ENCODE results near the gene CELA1. TPM values are rescaled to one million over a fixed set of nuclear protein-coding genes. Genes with fewer than 3 reads are reported as not detected.

CELA1 gene
- total RNA-seq, 1 experiment from 2014 or later: not detected

DNA sequence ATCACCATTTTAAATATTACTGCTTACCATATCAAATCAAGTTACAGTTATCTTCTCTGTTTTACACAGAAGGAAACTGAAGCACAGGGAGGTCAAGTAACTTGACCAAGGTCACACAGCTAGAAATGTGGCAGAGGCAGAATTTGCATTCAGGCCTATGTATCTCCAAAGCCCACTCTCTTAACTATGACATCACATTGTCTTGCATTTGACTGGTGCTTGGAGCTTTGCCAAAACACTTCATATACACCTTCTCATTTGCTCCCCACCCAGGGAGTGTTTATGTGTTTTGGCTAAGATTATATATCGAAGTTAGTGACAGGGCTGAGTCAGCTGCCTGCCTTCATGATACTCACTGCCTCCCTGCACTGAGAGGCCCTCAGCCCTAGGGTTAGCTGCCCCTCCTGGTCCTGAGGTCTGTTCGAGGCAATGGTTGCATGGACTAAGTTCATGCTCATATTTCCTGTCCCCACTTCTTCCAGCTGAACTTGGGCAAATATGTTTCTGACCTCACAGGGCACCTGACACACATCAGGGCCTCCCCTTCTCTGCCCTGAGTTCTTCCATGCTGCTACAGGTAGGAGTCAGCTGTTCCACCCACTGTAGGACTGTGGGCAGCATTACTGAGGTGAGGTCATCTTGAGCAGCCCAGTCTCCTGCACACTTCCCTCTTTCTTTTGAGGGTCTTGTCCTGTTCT lies 43.0 kb upstream of the CELA1 start:
- DNase-seq (ENCODE audit: low read depth, low spot score) (no peak), ATAC-seq (no peak)
- Histone ChIP-seq H3K9me2 (ENCODE audit: insufficient read depth) (no peaks in the 10 kb centered on the region), H3K4me2 (ENCODE audit: low read length) (no peak overlapping the region), H3K27ac (ENCODE audit: low read depth, low read length) (no peak overlapping the region), H3K79me2 (ENCODE audit: insufficient read depth, low read length) (no peaks in the 10 kb centered on the region), H3K27me3 (ENCODE audit: insufficient read depth, low read length) (no peaks in the 10 kb centered on the region), H3K4me3 (replicated peaks in 1 of 2; ENCODE audit: low read depth in 1 of 2, low read length in 2 of 2) (no peak overlapping the region), H2AFZ (ENCODE audit: low read depth, low read length, poor library complexity, severe bottlenecking) (no peak overlapping the region), H3K36me3 (ENCODE audit: control insufficient read depth in 1 of 2, insufficient read depth in 2 of 2, low read length in 2 of 2) (no peaks in the 10 kb centered on the region), H4K20me1 (ENCODE audit: insufficient read depth) (no peaks in the 10 kb centered on the region), H3K9me3 (ENCODE audit: control insufficient read depth in 1 of 2, insufficient read depth in 1 of 2, low read depth in 1 of 2, low read length in 2 of 2) (no peaks in the 10 kb centered on the region), H3K4me1 (ENCODE audit: control insufficient read depth in 1 of 2, insufficient read depth in 2 of 2, low read length in 2 of 2) (peaks cover 5 to 20% of the 10 kb centered on the region in 2 experiments; a peak in 2 of 4 replicates), H3K9ac (ENCODE audit: low read length) (no peak overlapping the region)
- BruUV-seq (replicated peaks): no TSS peak
- TF ChIP-seq CBX3 (IDR thresholded peaks at IDR 0.05; ENCODE audit: low read depth): no peak
- RAD21 ChIA-PET (ENCODE audit: low non-redundant PET in 1 of 2, low total read pairs in 2 of 2, uncharacterized antibody in 2 of 2, unreplicated experiment in 2 of 2): no interaction called here
- intact Hi-C loops (cut with micrococcal nuclease): no loop called here
- POLR2A ChIA-PET: interaction anchor here (2.1 kb wide), 1 partner anchor 18 kb away, joined by 6 read pairs; no protein-coding TSS in a partner anchor
- CTCF ChIA-PET: no interaction called here

DNA sequence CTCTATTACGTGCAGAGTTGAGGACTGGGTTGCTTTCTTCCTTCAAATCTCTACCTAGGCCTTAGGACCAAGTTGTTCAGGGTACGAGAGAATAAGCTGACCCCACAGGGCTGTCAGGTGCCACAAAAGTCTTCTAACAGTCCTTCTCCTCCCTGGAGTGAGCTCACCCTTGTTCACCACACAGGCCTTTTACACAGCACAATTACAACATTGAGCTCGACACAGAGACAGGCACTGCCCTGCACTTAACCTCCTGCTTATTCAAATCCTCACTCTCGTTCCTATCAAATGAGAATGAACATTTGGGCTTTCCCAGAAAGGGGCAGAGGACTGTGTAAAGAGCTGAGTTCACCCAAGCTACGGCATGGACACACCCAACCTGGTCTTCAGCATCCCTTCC lies 42.4 kb upstream of the CELA1 start:
- CTCF ChIA-PET: no interaction called here
- Histone ChIP-seq H3K79me2 (ENCODE audit: insufficient read depth, low read length) (no peaks in the 10 kb centered on the region), H3K36me3 (ENCODE audit: control insufficient read depth in 1 of 2, insufficient read depth in 2 of 2, low read length in 2 of 2) (no peaks in the 10 kb centered on the region), H3K4me2 (ENCODE audit: low read length) (no peak overlapping the region), H3K27ac (ENCODE audit: low read depth, low read length) (no peak overlapping the region), H3K9ac (ENCODE audit: low read length) (no peak overlapping the region), H3K4me3 (replicated peaks in 1 of 2; ENCODE audit: low read depth in 1 of 2, low read length in 2 of 2) (no peak overlapping the region), H2AFZ (ENCODE audit: low read depth, low read length, poor library complexity, severe bottlenecking) (no peak overlapping the region), H3K9me3 (ENCODE audit: control insufficient read depth in 1 of 2, insufficient read depth in 1 of 2, low read depth in 1 of 2, low read length in 2 of 2) (no peaks in the 10 kb centered on the region), H3K27me3 (ENCODE audit: insufficient read depth, low read length) (no peaks in the 10 kb centered on the region), H4K20me1 (ENCODE audit: insufficient read depth) (no peaks in the 10 kb centered on the region), H3K9me2 (ENCODE audit: insufficient read depth) (no peaks in the 10 kb centered on the region), H3K4me1 (ENCODE audit: control insufficient read depth in 1 of 2, insufficient read depth in 2 of 2, low read length in 2 of 2) (peaks cover 5 to 20% of the 10 kb centered on the region in 2 experiments; a peak in 2 of 4 replicates)
- intact Hi-C loops (cut with micrococcal nuclease): no loop called here
- POLR2A ChIA-PET: no interaction called here
- BruUV-seq (replicated peaks): no TSS peak
- TF ChIP-seq, protein P1, sequence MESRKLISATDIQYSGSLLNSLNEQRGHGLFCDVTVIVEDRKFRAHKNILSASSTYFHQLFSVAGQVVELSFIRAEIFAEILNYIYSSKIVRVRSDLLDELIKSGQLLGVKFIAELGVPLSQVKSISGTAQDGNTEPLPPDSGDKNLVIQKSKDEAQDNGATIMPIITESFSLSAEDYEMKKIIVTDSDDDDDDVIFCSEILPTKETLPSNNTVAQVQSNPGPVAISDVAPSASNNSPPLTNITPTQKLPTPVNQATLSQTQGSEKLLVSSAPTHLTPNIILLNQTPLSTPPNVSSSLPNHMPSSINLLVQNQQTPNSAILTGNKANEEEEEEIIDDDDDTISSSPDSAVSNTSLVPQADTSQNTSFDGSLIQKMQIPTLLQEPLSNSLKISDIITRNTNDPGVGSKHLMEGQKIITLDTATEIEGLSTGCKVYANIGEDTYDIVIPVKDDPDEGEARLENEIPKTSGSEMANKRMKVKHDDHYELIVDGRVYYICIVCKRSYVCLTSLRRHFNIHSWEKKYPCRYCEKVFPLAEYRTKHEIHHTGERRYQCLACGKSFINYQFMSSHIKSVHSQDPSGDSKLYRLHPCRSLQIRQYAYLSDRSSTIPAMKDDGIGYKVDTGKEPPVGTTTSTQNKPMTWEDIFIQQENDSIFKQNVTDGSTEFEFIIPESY (IDR thresholded peaks at IDR 0.05; ENCODE audit: extremely low read depth, insufficient replicate concordance, low read length): no peak
- no peak for TF ChIP-seq ELF1 (IDR thresholded peaks at IDR 0.05; ENCODE audit: borderline replicate concordance, low read depth)
- no peak for TF ChIP-seq EZH2phosphoT487 (IDR thresholded peaks at IDR 0.05; ENCODE audit: borderline replicate concordance)
- no peak for TF ChIP-seq YY1 (IDR thresholded peaks at IDR 0.05; ENCODE audit: extremely low read depth, insufficient replicate concordance, low read depth, low read length)
- TF ChIP-seq, protein P2, sequence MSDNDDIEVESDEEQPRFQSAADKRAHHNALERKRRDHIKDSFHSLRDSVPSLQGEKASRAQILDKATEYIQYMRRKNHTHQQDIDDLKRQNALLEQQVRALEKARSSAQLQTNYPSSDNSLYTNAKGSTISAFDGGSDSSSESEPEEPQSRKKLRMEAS (IDR thresholded peaks at IDR 0.05): no peak
- no peak for TF ChIP-seq JUND (IDR thresholded peaks at IDR 0.05)
- TF ChIP-seq EZH2 (IDR thresholded peaks at IDR 0.05): no peak
- ATAC-seq (no peak), DNase-seq (ENCODE audit: low read depth, low spot score) (no peak)
- RAD21 ChIA-PET (ENCODE audit: low non-redundant PET in 1 of 2, low total read pairs in 2 of 2, uncharacterized antibody in 2 of 2, unreplicated experiment in 2 of 2): no interaction called here
